WTC11 (cell line): ENCODE measurements around the gene CFHR4.

ENCODE experiments used
- CTCF ChIP-seq: fragments of 200-600 bp; IDR thresholded peaks from 2 replicates; pipeline ENCODE4 v1.8.0; 2022; ENCODE audit warnings: antibody characterized with exemption
- NR2C2 ChIP-seq: sonication (generic); formaldehyde crosslinking; IDR thresholded peaks from 2 replicates; pipeline ENCODE4 v1.8.0; 2022; ENCODE audit warnings: mild to moderate bottlenecking, missing genetic modification reagents

GRCh38 chr1:196890668-196891067 is 2.8 kb downstream of the CFHR4 start:
- no peak for TF ChIP-seq CTCF
- TF ChIP-seq NR2C2 (CRISPR knock-in tag), result no peak
